K562 (cell line): ENCODE results near the gene CHD5. TPM values are rescaled to one million over a fixed set of nuclear protein-coding genes. Genes with fewer than 3 reads are reported as not detected.

Experiments
- ATAC-seq: fragments of 200-7000 bp; cut with Tn5 transposase; 3 replicates; pipeline ENCODE4 v1.9.1; 2020; ENCODE audit warnings: moderate library complexity
- BruUV-seq: library from RNA; stranded (reverse); fragments of 400-500 nt; replicated peaks from 2 replicates; lab custom pipeline; 2021; lab: Mats Ljungman, UMichigan
- CTCF ChIA-PET: fragments of 300-600 bp; formaldehyde crosslinking; extraction: SDS; loops from one replicate; lab custom pipeline; 2021; ENCODE audit warnings: low intra/inter-chr PET ratio; lab: Yijun Ruan, JAX
- POLR2A ChIA-PET: fragments of 300-600, 350-650 bp; sonication (Branson Sonifier 250); formaldehyde crosslinking; extraction: SDS; loops from one replicate; lab custom pipeline; 2021; ENCODE audit warnings: antibody characterized with exemption, inconsistent platforms; lab: Yijun Ruan, JAX
- DNase-seq, 4 experiments: peaks; one replicate each; pipeline versions ENCODE4 v3.0.0 to v3.0.0-alpha.2; 2011 to 2018; ENCODE audit warnings: low spot score in 3 of 4, mixed read lengths in 3 of 4; ENCODE audit errors: extremely low read depth in 1 of 4
- FAIRE-seq: peaks from 2 replicates; lab custom pipeline; 2011; peaks lifted over from hg19 to GRCh38; lab: Jason Lieb, UNC
- H2AFZ ChIP-seq: 2 replicates; pipeline ENCODE4 v1.6.0; 2011; ENCODE audit warnings: low read depth, low read length, control low read depth, inconsistent platforms
- H3K27ac ChIP-seq: fragments of 200-600 bp; 3 replicates; pipeline ENCODE4 v1.8.0; 2011; ENCODE audit warnings: low read depth, mild to moderate bottlenecking, control low read depth, inconsistent platforms, low read length, moderate library complexity, mixed read lengths; ENCODE audit errors: extremely low read depth
- H3K27me3 ChIP-seq, 2 experiments: fragments of 300-600 bp in 1 of 2; 2 replicates in 1 of 2; 3 replicates in 1 of 2; pipeline versions ENCODE4 v1.6.0 to v1.8.0; 2011; ENCODE audit warnings: inconsistent platforms in 2 of 2, low read length in 2 of 2, mild to moderate bottlenecking in 1 of 2, mixed read lengths in 1 of 2, moderate library complexity in 1 of 2; ENCODE audit not compliant: control insufficient read depth in 2 of 2, insufficient read depth in 2 of 2
- H3K36me3 ChIP-seq: fragments of 300-600 bp; 3 replicates; pipeline ENCODE4 v1.8.0; 2011; ENCODE audit warnings: mild to moderate bottlenecking, low read length, inconsistent platforms; ENCODE audit not compliant: control insufficient read depth, insufficient read depth
- H3K4me1 ChIP-seq, 2 experiments: fragments of 200-600 bp in 1 of 2; replicated peaks in 1 of 2; 2 replicates in 1 of 2; 3 replicates in 1 of 2; pipeline versions ENCODE4 v1.5.1 to v1.8.0; 2011; ENCODE audit warnings: inconsistent platforms in 2 of 2, low read length in 2 of 2, mild to moderate bottlenecking in 1 of 2, mixed read lengths in 1 of 2, moderate library complexity in 1 of 2; ENCODE audit not compliant: control insufficient read depth in 2 of 2, insufficient read depth in 2 of 2
- H3K4me2 ChIP-seq: 2 replicates; pipeline ENCODE4 v1.6.1; 2011; ENCODE audit warnings: low read length, control low read depth, inconsistent platforms, mixed read lengths; ENCODE audit not compliant: insufficient read depth
- H3K4me3 ChIP-seq: fragments of 200-600 bp; sonication (generic), shearing (Covaris generic); 2 replicates; pipeline ENCODE4 v1.5.1; 2016; ENCODE audit warnings: control low read depth, inconsistent platforms
- H3K79me2 ChIP-seq: fragments of 200-600 bp; 3 replicates; pipeline ENCODE4 v1.8.0; 2011; ENCODE audit warnings: low read length, inconsistent platforms; ENCODE audit not compliant: control insufficient read depth, insufficient read depth
- H3K9ac ChIP-seq, 2 experiments: 2 replicates each; pipeline versions ENCODE4 v1.6.0 to v1.6.1; 2011; ENCODE audit warnings: low read depth in 2 of 2, low read length in 2 of 2, control low read depth in 1 of 2, inconsistent platforms in 1 of 2, mild to moderate bottlenecking in 1 of 2, mixed read lengths in 1 of 2; ENCODE audit not compliant: insufficient read depth in 1 of 2
- H3K9me1 ChIP-seq: one replicate; pipeline ENCODE4 v1.6.0; 2011; ENCODE audit warnings: inconsistent platforms, mild to moderate bottlenecking, low read length, moderate library complexity; ENCODE audit not compliant: control insufficient read depth, insufficient read depth
- H3K9me3 ChIP-seq: replicated peaks from 2 replicates; pipeline ENCODE4 v1.5.1; 2011; ENCODE audit warnings: low read depth, low read length, inconsistent platforms; ENCODE audit not compliant: control insufficient read depth, insufficient read depth
- H4K20me1 ChIP-seq: replicated peaks from 2 replicates; pipeline ENCODE4 v1.6.1; 2011; ENCODE audit warnings: low read length, inconsistent platforms, mixed read lengths; ENCODE audit not compliant: control insufficient read depth, insufficient read depth
- HIVEP1 ChIP-seq: fragments of 250-450 bp; sonication (Bioruptor Pico); IDR thresholded peaks from 2 replicates; pipeline ENCODE4 v1.4.0; 2020; ENCODE audit warnings: mild to moderate bottlenecking
- POLR2AphosphoS2 ChIP-seq: IDR thresholded peaks from 2 replicates; pipeline ENCODE4 v1.6.1; 2012; ENCODE audit warnings: low read length, improper control_type of control experiment
- TRIM24 ChIP-seq, 2 experiments: fragments of 450-650 bp; IDR thresholded peaks; 2 replicates each; pipeline ENCODE4 v1.6.1; 2016
- TRIM28 ChIP-seq: fragments of 450-650 bp; IDR thresholded peaks from 2 replicates; pipeline ENCODE4 v1.6.1; 2017
- WGBS: fragments of 100-300 bp; shearing (Covaris generic); methylation state at CpG from one replicate; pipeline ENCODE4 v1.1.6; 2016; ENCODE audit warnings: low coverage, mixed read lengths; ENCODE audit not compliant: insufficient coverage; ENCODE audit errors: missing lambda C conversion rate; 5-methylcytosine and 5-hydroxymethylcytosine counted together
- in situ Hi-C: fragments of 300-500 bp; cut with MboI; formaldehyde crosslinking; loops from 4 replicates; pipeline ENCODE4 v1.15.0; 2018; ENCODE audit warnings: inconsistent platforms, mixed read lengths
- intact Hi-C: fragments of 100-400 bp; cut with micrococcal nuclease; formaldehyde crosslinking; loops from 2 replicates; pipeline ENCODE4 v1.14.2; 2022
- polyA plus RNA-seq, 8 experiments: library from polyadenylated mRNA; depleted of rRNA in 4 of 8; stranded (reverse) in 5 of 8; unstranded in 3 of 8; fragments of >200 nt; fragmentation: Nextera tagmentation in 2 of 8; fragmentation: Illumina TruSeq in 1 of 8; extraction: Ambion mirVana in 2 of 8; extraction: Trizol in 1 of 8; gene quantifications; 2 replicates each; pipeline versions ENCODE4 v1.2.1 to v1.2.3, GENCODE V29; 2011 to 2014; ENCODE audit warnings: inconsistent platforms in 1 of 8, missing spikeins in 1 of 8
- total RNA-seq, 7 experiments: library from RNA; depleted of rRNA in 6 of 7; stranded (reverse); fragments of >200 nt in 6 of 7; fragmentation: Illumina TruSeq in 2 of 7; extraction: Trizol in 2 of 7; gene quantifications; 2 replicates each; pipeline versions ENCODE4 v1.2.1 to v1.2.3, GENCODE V29; 2011 to 2021; ENCODE audit warnings: low replicate concordance in 1 of 7
- TF ChIP-seq, protein P1 (sequence below): sonication (generic); formaldehyde crosslinking; IDR thresholded peaks from 2 replicates; pipeline ENCODE4 v1.9.0; 2022; ENCODE audit warnings: mild to moderate bottlenecking, missing genetic modification reagents

The CHD5 gene
- total and polyA plus RNA-seq, 9 of the 15 experiments (the other 6 are each of a cell fraction or from before 2014, with no cell fraction given) = 0.03 to 0.52 (median 0.11) TPM; not detected in 2

GRCh38 chr1:6170116-6170741 lies 9.9 kb downstream of the CHD5 start:
- ATAC-seq = no peak
- FAIRE-seq = no peak
- TF ChIP-seq HIVEP1 (CRISPR knock-in tag) (no peak), TRIM28 (no peak), TRIM24 (IDR thresholded peaks at IDR 0.05) (no peak), POLR2AphosphoS2 (no peak)
- TF ChIP-seq, protein P1, sequence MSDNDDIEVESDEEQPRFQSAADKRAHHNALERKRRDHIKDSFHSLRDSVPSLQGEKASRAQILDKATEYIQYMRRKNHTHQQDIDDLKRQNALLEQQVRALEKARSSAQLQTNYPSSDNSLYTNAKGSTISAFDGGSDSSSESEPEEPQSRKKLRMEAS (CRISPR knock-in tag) = no peak
- POLR2A ChIA-PET = interaction anchor here (0.6 kb wide), 1 partner anchor 39 kb away, joined by 4 read pairs; no protein-coding TSS in a partner anchor
- Histone ChIP-seq H3K27ac (no peak overlapping the region), H3K79me2 (no peaks in the 10 kb centered on the region), H3K4me2 (no peak overlapping the region), H3K4me3 (no peak overlapping the region), H3K36me3 (no peaks in the 10 kb centered on the region), H2AFZ (no peak overlapping the region), H3K9ac (no peak overlapping the region), H3K4me1 (peaks cover 0 to 33% of the 10 kb centered on the region in 2 experiments; a peak in 2 of 5 replicates), H3K27me3 (peaks cover 31 to 62% of the 10 kb centered on the region in 2 experiments), H4K20me1 (peaks cover 42% of the 10 kb centered on the region), H3K9me1 (no peaks in the 10 kb centered on the region), H3K9me3 (no peaks in the 10 kb centered on the region)
- intact Hi-C loops (no loop called here), in situ Hi-C loops (no loop called here)
- DNase-seq = no peak
- BruUV-seq = no TSS peak
- 12% methylated on average over 16 of the region's 16 CpGs for WGBS
- CTCF ChIA-PET = interaction anchor here (0.6 kb wide), 1 partner anchor 284 kb away, joined by 4 read pairs; no protein-coding TSS in a partner anchor
